GM21825 (cell line): ENCODE measurements around the gene PPAT.
A peak's percentile ranks its signal among the peaks of the same experiment; 100 is the strongest.
"Not testable (repeated sequence)": the region's sequence is repeated elsewhere in the genome, so short reads cannot be mapped to it uniquely, and the experiment has no call there.

ENCODE experiments used
- ATAC-seq: cut with Tn5 transposase; IDR thresholded peaks from one replicate; pipeline ENCODE4 v1.9.1; 2021; ENCODE audit warnings: mild to moderate bottlenecking, moderate library complexity; ENCODE audit not compliant: unreplicated experiment

The PPAT gene

DNA sequence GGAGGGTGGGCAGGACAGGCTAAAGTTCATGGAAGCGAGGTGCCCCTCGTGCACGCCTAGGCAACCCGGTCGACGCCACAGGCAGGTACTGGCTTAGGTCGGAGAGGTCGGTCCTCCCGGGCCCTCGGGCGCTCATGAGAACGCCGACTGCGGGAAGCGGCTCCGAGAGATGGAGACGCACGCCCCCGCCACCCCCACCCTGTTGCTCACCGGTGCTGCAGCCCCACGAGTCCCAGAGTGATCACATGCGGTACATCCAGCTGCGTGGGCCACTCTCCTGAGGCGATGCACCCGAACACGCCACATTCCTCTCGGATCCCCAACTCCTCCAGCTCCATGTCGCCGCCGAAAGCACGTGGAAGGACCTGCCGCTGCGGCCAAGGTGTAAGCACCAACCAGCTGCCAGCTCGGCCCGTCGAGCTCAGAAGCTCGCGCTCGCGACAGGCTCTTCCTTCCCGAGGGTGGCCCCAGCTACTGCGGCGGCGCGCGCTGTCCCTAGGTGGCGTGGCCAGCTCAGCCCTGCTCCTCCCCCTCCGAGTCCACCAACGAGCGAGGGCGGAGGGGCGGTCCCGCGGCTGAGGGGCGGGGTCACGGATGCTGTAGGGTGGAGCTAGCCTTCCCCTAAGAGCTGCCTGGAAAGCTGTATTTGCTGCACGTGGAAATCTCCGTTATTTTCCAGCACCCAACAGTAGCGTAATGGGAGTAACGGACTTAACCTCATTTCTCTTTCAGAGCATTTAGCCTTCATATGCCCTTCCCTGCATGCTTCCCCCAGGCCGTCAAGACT is at the start of gene PPAT:
TSS of gene PPAT (minus strand) at position 476 of the 787 bp plus-strand sequence. CDS start at position 338, 138 bp downstream.
- peak; percentile 73 for ATAC-seq

DNA sequence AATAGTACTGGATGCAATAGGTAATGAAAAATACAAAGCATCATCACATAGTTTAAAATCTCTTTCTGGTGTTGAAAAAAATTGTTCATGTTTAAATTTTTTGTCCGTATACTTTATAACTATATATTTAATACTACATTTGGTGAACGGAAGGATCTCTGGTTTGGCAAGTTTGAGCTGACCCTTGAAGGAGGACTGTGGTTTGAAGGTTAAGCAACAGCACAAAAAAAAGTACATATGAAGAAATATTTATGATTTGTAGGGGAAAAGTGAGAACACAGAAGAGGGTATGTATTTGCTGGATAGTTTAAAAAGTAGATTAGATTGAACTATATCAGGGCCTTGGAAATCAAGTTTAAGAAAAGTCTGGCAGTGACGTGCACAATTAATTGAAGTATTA is 45.3 kb upstream of the PPAT start:
- no peak for ATAC-seq

DNA sequence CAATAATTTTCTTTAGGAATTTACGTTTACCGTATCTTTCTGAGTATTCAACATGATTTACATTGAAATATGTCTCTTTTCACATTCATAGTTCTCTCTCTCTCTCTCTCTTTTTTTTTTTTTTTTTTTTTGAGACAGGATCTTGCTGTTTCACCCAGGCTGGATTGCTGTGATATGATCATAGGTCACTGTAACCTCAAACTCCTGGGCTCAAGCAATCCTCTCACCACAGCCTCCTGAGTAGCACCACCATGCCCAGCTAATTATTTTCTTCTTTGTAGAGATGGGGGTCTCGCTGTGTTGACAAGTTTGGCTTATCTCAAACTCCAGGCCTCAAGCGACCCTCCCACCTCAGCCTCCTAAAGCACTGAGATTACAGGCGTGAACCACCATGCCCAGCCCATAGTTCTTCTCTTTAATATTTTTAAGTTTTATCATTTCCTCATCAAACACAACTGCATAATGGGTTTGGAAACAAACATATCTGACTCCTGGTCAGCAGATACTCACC is 41.8 kb upstream of the PPAT start:
- no peak for ATAC-seq

DNA sequence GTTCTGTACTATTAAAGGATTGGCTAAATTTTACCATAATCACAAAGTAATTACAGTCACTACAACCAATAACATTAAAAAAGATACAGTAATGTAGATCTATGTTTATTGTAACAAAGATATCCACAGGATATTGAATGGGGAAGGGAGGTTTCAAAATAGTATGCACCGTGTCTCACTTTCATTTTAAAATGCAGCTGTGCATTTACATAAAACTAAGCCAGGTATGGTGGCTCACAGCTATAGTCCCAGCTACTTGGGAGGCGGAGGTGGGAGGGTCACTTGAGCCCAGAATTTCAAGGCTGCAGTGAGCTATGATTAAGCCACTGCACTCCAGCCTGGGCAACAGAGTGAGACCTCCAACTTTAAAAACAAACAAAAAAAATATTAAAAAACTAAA is 40.5 kb upstream of the PPAT start:
- peak; percentile 87 for ATAC-seq

DNA sequence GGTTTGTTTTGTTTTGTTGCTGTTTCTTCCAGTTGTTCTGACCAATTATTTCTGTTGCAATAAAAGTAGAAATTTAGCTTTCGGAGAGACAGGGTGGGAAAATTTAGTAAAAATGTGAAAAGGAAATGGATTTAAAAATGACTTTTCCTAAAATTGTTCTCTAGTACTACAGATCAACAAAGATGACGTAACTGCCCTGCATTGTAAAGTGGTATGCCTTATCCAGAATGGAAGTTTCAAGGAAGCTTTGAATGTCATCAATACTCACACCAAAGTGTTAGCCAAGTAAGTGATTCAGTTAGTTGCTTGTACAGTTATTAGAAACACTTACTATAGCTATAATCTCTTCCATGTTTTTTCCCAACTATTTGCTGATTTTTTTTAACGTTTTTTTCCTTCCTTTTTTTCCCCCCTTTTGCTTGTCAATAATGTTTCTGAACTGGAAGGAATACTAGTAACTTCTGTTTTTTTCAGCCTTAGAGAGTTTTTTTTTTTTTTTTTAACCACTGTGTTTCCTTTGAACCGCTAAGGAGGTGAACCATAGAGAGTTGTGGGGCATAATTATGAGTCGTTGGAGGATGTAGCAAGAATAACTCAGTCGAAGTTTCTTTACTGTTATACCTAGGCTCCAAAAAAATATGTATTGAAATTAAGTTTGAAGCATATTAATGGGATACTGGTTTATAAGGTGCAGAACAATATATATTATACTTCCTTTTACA is 34.2 kb upstream of the PPAT start:
- ATAC-seq: no peak

DNA sequence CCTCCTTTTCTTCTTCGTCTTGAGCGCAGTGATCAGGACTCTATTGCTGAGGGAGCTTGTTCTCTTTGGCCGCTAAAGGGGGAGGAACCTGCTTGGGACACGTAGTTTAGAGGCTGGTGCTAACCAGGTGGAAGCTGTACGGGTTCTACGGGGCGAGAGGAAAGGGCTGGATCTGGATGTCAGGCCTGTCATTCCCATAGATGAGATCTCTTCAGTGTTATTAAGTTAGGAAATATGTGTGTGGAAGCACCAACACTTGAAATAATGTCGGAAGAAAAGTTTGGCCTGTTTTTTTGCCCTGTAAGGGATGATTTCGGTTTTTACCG is 32.6 kb upstream of the PPAT start:
- peak; percentile 57 for ATAC-seq

DNA sequence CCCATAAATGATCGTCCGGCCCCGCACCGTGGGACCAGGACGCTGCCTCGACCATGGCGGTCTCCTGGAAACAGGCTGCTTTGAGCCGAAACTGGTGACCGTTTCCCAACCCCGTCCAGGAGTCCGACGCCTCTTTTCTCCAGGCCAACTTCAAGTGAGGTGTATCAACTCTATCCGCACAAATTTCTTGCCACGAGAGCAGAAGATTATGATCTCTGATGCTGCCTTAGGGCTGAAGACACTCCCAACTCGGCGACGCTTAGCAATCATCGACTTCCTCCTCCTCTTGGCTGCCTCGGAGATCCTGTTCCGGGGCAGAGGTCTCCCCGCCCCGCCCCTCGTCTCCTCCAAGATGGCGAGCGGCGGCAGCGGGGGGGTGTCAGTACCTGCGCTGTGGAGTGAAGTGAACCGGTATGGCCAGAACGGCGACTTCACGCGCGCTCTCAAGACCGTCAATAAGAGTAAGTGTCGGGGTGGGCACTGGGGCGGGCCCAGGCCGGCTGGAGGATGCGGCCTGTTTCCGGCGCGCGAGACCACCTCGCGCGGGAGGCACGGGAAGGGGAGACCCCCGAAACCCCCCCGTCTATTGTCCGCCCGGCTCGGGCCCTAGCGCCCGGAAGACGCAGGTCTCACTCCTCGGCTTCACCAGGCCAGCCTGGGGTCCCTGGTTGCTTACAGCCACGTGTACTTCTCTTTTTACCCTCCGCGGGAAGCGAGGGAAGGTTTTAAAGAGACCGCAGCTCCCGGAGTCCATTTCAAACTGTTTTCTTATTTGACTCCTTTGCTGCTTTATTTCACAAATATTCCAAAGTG is 32.1 kb upstream of the PPAT start, which contains the start of gene SRP72:
TSS of gene SRP72 (plus strand) at position 334 of the 813 bp plus-strand sequence. CDS start at position 353, 19 bp downstream.
- ATAC-seq: peak; percentile 90

DNA sequence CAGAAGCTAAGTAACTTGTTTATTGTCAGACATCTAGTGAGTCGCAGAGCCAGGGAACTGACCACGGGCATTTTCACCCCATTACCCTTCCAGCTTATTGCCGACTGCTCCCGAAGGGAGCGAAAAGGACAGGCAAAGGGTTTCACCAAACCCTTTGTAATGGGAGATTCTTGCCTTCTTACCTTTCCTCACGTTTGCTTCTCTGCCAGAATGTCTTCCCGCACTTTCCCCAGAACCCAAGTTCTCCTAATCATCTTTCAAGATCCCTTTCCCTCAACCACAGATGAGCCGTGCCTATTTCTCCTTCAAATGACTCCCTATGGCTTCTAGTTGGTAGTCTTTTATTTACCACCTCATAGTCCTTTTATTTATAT is 31.5 kb upstream of the PPAT start:
- no peak for ATAC-seq

DNA sequence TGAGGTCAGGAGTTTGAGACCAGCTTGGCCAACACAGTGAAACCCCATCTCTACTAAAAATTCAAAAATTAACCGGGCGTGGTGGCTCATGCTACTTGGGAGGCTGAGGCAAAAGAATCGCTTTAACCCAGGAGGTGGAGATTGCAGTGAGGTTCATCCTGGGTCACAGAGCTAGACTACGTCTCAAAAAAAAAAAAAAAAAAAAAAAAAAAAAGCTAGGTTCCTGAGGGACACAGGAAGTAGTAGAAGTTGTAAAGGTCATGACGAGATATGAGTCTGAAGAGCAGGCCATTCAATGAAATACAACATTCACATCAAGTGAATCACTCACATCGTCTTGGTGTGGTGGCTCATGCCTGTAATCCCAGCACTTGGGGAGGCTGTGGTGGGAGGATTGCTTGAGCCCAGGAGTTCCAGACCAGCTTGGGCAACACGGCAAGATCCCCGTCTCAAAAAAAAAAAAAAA is 30.9 kb upstream of the PPAT start:
- not testable (repeated sequence) for ATAC-seq

DNA sequence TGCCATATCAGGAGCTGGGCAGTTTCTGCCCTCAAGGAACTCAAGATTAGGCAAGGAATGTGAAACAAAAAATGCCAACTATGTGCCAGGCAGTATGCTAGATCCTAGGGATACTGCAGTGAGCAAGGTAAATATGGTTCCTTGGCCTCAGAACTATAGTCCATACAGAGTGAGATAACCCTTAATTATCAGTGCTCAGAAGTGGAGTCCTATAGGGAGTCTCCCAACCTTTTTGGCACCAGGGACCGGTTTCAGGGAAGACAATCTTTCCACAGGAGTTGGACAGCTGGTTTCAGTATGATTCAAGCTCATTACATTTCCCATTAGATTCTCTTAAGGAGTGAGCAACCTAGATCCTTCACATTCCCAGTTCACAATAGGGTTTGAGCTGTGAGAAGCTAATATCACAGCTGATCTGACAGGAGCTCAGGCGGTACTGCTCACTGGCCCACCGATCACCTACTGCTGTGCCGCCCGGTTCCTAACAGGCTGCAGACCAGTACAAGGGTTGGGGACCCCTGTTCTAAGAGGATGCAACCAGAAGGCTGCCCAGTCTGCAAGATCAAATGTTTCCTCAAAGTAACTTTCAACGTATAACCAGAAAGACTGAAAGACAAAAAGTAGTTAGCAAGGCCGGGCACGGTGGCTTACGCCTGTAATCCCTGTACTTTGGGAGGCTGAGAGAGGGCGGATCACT is 30.3 kb upstream of the PPAT start:
- ATAC-seq: no peak

DNA sequence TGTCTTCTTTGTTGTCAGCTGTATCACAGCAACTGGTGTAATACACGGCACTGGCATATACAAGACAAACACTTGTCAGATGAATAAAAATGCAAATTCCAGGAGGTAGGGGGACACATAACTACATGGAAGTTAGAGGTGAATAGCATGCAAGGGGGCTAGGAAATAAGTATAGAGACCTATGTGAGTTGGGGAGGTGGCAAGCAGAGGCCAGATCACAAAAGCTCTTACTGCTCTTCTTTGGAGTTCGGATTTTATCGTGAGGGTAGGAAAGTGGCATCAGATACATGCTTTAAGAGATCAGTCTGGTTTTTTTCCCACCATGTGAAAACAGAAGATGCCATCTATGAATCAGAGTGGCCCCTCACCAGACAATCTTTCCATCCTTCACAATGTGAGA is 29.2 kb upstream of the PPAT start:
- ATAC-seq: no peak

DNA sequence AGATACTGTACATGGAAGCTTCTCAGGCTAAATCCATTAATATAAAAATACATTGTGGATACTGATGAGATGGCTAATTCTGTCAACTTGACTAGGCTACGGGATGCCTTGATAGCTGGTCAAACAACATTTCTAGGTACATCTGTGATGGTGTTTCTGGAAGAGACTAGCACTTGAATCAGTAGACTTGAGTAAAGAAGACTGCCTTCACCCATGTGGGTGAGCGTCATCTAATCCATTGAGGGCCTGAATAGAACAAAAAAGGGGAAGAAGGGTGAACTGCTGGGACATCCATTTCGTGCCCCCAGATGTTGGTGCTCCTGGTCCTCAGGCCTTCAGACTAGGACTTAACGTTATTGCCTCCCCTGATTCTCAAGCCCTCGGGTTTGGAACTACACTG is 28.3 kb upstream of the PPAT start:
- no peak for ATAC-seq

DNA sequence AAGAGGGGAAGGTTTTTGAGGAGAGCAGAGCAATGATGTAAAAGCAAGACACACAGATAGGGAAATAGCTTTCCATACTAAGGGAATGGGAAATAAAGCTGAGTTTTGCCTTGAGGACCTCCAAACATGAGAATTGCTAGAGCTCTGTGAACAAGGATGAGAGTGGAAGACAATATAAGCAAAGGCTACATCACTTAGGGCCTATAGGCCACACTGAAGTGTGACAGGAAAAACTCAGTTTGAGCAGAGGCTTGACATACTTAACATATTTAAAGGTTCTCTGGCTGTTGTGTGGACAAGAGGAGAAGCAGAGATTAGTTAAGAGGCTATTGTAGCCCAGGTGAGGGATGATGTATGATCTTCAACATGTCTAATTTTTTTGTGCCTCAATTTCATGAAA is 26.7 kb upstream of the PPAT start:
- no peak for ATAC-seq

DNA sequence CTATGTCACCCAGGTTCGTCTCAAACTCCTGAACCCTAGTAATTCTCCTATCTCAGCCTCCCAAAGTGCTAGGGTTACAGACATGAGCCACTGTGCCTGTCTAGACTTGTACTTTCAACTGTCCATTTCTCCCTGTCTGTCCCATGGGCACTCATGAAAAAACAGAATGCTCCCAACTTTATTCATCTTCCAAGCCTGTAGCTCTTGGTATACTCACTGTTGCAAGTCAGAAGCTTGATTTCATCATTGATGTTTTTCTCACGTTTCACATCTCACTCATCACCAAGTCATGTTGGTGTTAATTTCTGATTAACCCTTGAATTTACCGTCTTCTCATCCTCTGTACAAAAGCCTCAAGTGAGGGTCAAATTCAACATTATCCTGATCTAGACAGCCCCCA is 24.7 kb upstream of the PPAT start:
- ATAC-seq: no peak

DNA sequence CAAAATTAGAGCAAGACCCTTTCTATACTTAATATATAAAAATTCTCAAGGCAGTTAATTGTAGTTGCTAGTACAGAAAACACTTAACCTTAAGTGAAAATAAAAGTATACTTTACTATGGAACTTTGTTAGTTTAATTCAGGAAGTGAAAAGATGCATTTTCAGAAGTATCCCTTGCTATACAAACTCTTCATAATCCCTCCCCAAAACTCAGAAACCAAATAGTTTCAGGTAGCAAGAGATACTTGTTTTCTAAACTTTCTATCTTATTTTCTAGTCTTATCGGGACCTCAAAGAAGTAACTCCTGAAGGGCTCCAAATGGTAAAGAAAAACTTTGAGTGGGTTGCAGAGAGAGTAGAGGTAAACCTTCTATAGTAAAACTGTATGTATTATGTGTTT is 14.9 kb upstream of the PPAT start:
- ATAC-seq: no peak

DNA sequence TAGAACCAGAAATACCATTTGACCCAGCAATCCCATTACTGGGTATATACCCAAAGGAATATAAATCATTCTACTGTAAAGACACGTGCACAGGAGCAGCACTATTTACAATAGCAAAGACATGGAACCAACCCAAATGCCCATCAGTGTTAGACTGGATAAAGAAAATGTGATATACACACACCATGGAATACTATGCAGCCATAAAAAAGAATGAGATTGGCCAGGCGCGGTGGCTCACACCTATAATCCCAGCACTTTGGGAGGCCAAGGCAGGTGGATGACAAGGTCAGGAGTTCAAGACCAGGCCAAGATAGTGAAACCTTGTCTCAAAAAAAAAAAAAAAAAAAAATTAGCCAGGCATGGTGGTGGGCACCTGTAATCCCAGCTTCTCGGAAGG is 14.1 kb upstream of the PPAT start:
- ATAC-seq: not testable (repeated sequence)

DNA sequence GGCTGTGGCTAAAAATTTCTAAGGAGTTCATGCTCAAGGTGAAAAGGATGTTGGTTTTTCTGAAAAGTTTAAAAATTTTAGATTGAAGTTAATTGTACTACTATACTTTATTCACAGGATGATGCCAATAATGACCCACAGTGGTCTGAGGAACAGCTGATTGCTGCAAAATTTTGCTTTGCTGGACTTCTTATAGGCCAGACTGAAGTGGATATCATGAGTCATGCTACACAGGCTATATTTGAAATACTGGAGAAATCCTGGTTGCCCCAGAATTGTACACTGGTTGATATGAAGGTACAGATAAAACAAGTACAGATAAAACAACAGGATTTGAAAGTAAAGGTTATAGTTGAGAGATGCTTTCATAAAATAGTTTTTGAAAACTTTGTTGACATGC is 12.9 kb upstream of the PPAT start:
- no peak for ATAC-seq

DNA sequence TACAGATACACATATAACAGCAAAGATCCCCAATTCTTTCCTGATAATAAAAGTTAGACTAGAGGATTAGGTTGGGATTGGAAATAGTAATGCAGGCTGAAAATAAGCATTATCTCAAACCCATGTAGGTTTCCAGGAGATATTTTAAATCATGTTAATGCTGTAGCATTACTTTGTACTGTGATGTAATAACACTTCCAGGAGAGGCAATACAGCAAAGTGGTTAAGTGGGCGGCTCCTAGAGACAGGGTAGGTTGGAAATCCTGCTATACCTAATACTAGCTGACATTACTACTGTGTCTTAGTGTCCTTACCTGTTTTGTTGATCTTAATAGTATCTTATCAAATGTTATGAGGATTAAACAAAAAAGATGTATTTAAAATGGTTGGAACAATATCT is 10.3 kb upstream of the PPAT start:
- no peak for ATAC-seq

DNA sequence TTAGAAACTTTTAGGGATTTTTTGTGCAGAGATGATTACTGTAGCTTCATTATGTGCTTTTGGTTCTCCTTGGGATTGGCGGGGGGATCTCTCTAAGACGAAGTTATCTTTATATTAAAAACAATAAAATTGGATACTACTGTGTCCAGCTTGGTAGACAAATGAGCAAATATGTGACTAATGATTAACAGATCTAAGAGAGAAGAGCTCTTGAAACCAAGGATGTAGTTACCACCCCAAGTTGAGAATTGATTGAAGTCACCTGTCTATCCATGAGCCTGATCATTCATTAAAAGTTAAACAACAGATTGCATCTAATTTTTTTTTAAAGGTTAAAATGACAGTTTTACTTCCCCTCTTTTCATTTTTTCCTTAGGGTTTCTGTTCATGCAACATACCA is 9.3 kb upstream of the PPAT start:
- ATAC-seq: no peak

DNA sequence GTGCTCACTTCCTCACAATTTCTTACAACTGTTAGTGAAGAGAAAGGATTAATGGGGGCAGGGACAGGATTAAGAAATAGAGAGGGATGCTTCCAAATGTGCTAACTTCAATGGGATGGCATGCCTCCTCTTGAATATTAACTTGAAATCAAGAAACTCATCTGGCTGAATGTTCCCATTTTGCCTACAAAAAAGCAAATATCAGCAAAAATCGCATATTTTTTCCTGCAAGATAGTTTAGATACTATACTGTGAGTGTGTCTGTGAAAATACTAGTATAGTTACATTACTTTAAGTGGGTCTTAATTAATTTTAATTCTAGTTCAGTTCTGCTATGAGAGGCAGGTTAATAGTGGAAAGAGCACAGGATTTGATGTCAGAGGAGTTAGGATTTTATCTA is 5.6 kb upstream of the PPAT start:
- no peak for ATAC-seq

DNA sequence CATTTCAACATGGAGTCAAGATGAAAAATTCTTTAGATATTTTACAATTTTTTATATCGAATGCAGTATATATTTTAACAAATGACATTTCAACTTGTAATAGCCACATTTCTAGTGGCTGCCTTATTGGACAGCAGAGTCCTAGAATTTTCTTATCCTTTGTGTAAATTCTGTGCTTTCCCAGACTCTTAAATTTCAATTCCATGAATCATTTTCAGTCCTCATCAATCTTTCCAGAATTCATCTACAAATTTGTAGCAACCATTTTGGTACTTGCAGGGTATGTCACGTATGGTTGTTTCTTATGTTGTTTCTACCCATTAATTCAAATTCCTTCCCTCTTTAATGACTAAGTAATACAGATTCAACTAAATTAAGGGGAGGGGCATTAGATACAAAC is 3.4 kb upstream of the PPAT start:
- no peak for ATAC-seq
